K562 (cell line): Measurements from ENCODE around the gene RUNX3. TPM values are rescaled to one million over a fixed set of nuclear protein-coding genes. Genes with fewer than 3 reads are reported as not detected.

ENCODE experiments used
- ADNP ChIP-seq: fragments of 200-800 bp; sonication (Bioruptor generic); IDR thresholded peaks from 2 replicates; pipeline ENCODE4 v1.6.1; 2016; ENCODE audit warnings: missing genetic modification characterization, missing compliant biosample characterization
- CEBPB ChIP-seq: fragments of 450-650 bp; IDR thresholded peaks from 2 replicates; pipeline ENCODE4 v1.6.1; 2016; ENCODE audit warnings: missing genetic modification characterization, missing compliant biosample characterization
- CREM ChIP-seq: IDR thresholded peaks from 2 replicates; pipeline ENCODE4 v1.6.1; 2014; ENCODE audit warnings: antibody characterized with exemption, low read depth
- IRF1 ChIP-seq: sonication (generic); formaldehyde crosslinking; IDR thresholded peaks from 2 replicates; pipeline ENCODE4 v1.8.0; 2022; ENCODE audit warnings: missing genetic modification reagents, mild to moderate bottlenecking, borderline replicate concordance
- POLR2AphosphoS2 ChIP-seq: IDR thresholded peaks from 2 replicates; pipeline ENCODE4 v1.6.1; 2012; ENCODE audit warnings: low read length, improper control_type of control experiment
- STAG1 ChIP-seq: sonication (generic); formaldehyde crosslinking; IDR thresholded peaks from 2 replicates; pipeline ENCODE4 v1.5.0; 2020; ENCODE audit warnings: missing genetic modification reagents, borderline replicate concordance
- TBP ChIP-seq: optimal IDR thresholded peaks from 2 replicates; pipeline ENCODE3; 2011; ENCODE audit warnings: low read depth, low read length, improper control_type of control experiment
- TSC22D4 ChIP-seq: fragments of 450-650 bp; IDR thresholded peaks from 2 replicates; pipeline ENCODE4 v1.6.1; 2016; ENCODE audit warnings: missing genetic modification characterization, missing biosample characterization, control low read depth
- ZBTB26 ChIP-seq: fragments of 450-650 bp; formaldehyde crosslinking; IDR thresholded peaks from 2 replicates; pipeline ENCODE4 v1.4.0; 2022; ENCODE audit warnings: missing genetic modification characterization
- ZBTB7A ChIP-seq: IDR thresholded peaks from 2 replicates; pipeline ENCODE4 v1.6.1; 2011; ENCODE audit warnings: low read depth, mild to moderate bottlenecking, low read length, moderate library complexity, borderline replicate concordance; ENCODE audit not compliant: control insufficient read depth
- ZC3H8 ChIP-seq: fragments of 450-650 bp; IDR thresholded peaks from 2 replicates; pipeline ENCODE4 v1.6.1; 2017
- ZNF134 ChIP-seq: fragments of 250-450 bp; sonication (Bioruptor Pico); conservative IDR thresholded peaks from 2 replicates; pipeline ENCODE4 v1.4.0; 2020
- ZNF311 ChIP-seq: fragments of 250-450 bp; sonication (Bioruptor Pico); IDR thresholded peaks from 2 replicates; pipeline ENCODE4 v1.4.0; 2020; ENCODE audit warnings: mild to moderate bottlenecking, moderate library complexity
- ZNF316 ChIP-seq: fragments of 450-650 bp; IDR thresholded peaks from 2 replicates; pipeline ENCODE4 v1.6.1; 2016
- ZNF398 ChIP-seq: fragments of 250-450 bp; sonication (Bioruptor Pico); IDR thresholded peaks from 2 replicates; pipeline ENCODE4 v1.8.0; 2021; ENCODE audit warnings: moderate library complexity, mild to moderate bottlenecking, inconsistent platforms
- ZNF407 ChIP-seq: fragments of 450-650 bp; IDR thresholded peaks from 2 replicates; pipeline ENCODE4 v1.6.1; 2016; ENCODE audit warnings: low read depth
- polyA plus RNA-seq, 8 experiments: library from polyadenylated mRNA; depleted of rRNA in 4 of 8; stranded (reverse) in 5 of 8; unstranded in 3 of 8; fragments of >200 nt; fragmentation: Nextera tagmentation in 2 of 8; fragmentation: Illumina TruSeq in 1 of 8; extraction: Ambion mirVana in 2 of 8; extraction: Trizol in 1 of 8; gene quantifications; 2 replicates each; pipeline versions ENCODE4 v1.2.1 to v1.2.3, GENCODE V29; 2011 to 2014; ENCODE audit warnings: inconsistent platforms in 1 of 8, missing spikeins in 1 of 8
- total RNA-seq, 7 experiments: library from RNA; depleted of rRNA in 6 of 7; stranded (reverse); fragments of >200 nt in 6 of 7; fragmentation: Illumina TruSeq in 2 of 7; extraction: Trizol in 2 of 7; gene quantifications; 2 replicates each; pipeline versions ENCODE4 v1.2.1 to v1.2.3, GENCODE V29; 2011 to 2021; ENCODE audit warnings: low replicate concordance in 1 of 7

Gene RUNX3
- total and polyA plus RNA-seq, 9 of the 15 experiments (the other 6 are each of a cell fraction or from before 2014, with no cell fraction given): 0.01 to 0.64 (median 0.09) TPM

GRCh38 chr1:24909388-24909898 is 20.6 kb downstream of the RUNX3 start (continued):
- TF ChIP-seq ZNF407 (no peak), STAG1 (no peak), TSC22D4 (tag) (no peak), POLR2AphosphoS2 (no peak), TBP (no peak), ZC3H8 (no peak), CREM (peak; percentile 83), CEBPB (tag) (no peak), ZNF311 (no peak), ZNF316 (no peak), ZNF398 (CRISPR knock-in tag) (no peak), IRF1 (CRISPR knock-in tag) (no peak), ADNP (tag) (peak; percentile 89), ZNF134 (CRISPR knock-in tag) (no peak), ZBTB26 (no peak), ZBTB7A (no peak)
